Mesothelial cell of epicardium (in vitro differentiated cells): Measurements from ENCODE around the gene KLHL3. TPM values are rescaled to one million over a fixed set of nuclear protein-coding genes. Genes with fewer than 3 reads are reported as not detected.
A peak's percentile ranks its signal among the peaks of the same experiment; 100 is the strongest.

Source experiments
- DNase-seq, 2 experiments: peaks; one replicate each; pipeline ENCODE4 v3.0.0; 2021; ENCODE audit warnings: low spot score in 2 of 2; ENCODE audit not compliant: unreplicated experiment in 2 of 2
- H3K27ac Mint-ChIP-seq: 2 replicates; pipeline ENCODE4 v1.8.0; 2021; ENCODE audit warnings: mixed read lengths
- H3K27me3 Mint-ChIP-seq: 2 replicates; pipeline ENCODE4 v1.8.0; 2021; ENCODE audit warnings: low read depth, mixed read lengths
- H3K36me3 Mint-ChIP-seq: 2 replicates; pipeline ENCODE4 v1.8.0; 2021; ENCODE audit warnings: mixed read lengths
- H3K4me1 Mint-ChIP-seq: 2 replicates; pipeline ENCODE4 v1.8.0; 2021; ENCODE audit warnings: mixed read lengths
- H3K4me3 Mint-ChIP-seq: 2 replicates; pipeline ENCODE4 v1.8.0; 2021; ENCODE audit warnings: mild to moderate bottlenecking, moderate library complexity, mixed read lengths
- H3K9me3 Mint-ChIP-seq: 2 replicates; pipeline ENCODE4 v1.8.0; 2021; ENCODE audit warnings: mixed read lengths
- total RNA-seq: library from RNA; stranded (reverse); gene quantifications from 3 replicates; pipeline ENCODE4 v1.2.1, GENCODE V29; 2021
- TF ChIP-seq, protein P1 (sequence below): fragments of 200-600 bp; sonication (generic); IDR thresholded peaks from one replicate; pipeline ENCODE4 v1.5.0; 2021; ENCODE audit warnings: antibody characterized with exemption; ENCODE audit not compliant: unreplicated experiment

KLHL3 gene
- total RNA-seq, 1 donor from 2014 or later: 13.1 TPM

DNA sequence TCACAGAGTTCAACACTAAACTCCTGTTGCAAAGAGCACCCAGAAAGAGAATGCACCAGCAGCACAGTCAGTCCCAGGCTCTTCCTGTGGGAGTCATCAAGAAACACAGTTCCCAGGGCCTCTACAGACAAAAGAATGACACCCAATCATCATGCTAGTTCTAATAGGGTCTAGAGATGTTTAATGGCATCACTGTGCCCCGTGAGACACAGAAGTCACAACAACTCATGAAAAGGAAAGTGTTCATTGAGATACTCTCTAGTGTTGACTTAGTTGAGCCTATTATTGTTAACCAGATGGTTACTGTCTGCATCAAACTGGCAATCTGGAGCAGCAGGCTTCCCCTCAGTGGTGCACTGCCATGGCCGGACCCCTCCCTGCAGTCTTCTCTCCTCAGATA, 1.6 kb downstream of the KLHL3 start:
- Mint-ChIP-seq H3K36me3 (peaks cover 5% of the 10 kb centered on the region), H3K9me3 (peaks cover 10% of the 10 kb centered on the region), H3K4me3 (no peak overlapping the region), H3K4me1 (peaks cover 14% of the 10 kb centered on the region), H3K27me3 (no peaks in the 10 kb centered on the region), H3K27ac (no peak overlapping the region)
- TF ChIP-seq, protein P1, sequence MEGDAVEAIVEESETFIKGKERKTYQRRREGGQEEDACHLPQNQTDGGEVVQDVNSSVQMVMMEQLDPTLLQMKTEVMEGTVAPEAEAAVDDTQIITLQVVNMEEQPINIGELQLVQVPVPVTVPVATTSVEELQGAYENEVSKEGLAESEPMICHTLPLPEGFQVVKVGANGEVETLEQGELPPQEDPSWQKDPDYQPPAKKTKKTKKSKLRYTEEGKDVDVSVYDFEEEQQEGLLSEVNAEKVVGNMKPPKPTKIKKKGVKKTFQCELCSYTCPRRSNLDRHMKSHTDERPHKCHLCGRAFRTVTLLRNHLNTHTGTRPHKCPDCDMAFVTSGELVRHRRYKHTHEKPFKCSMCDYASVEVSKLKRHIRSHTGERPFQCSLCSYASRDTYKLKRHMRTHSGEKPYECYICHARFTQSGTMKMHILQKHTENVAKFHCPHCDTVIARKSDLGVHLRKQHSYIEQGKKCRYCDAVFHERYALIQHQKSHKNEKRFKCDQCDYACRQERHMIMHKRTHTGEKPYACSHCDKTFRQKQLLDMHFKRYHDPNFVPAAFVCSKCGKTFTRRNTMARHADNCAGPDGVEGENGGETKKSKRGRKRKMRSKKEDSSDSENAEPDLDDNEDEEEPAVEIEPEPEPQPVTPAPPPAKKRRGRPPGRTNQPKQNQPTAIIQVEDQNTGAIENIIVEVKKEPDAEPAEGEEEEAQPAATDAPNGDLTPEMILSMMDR: no peak
- DNase-seq: no peak

DNA sequence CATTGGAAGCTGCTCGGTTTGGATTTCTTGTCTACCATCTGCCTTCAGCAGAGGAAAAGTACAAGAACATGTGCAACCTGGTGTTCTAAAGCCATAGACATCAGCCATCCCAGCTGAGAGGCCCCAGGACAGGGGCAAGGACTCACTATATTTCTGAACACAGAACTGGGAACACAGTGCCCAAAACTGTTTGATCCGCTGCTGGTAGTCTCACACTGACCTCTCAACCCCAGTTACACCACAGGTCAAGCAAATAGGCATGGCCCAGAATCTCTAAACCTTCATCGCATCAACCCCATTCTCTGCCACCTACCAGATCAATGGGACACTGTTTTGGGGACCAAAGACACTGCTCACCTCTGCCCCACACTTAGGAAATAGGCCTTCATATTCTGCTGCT, 2.0 kb downstream of the KLHL3 start:
- no peak for DNase-seq
- TF ChIP-seq, protein P1: no peak
- peaks cover 8% of the 10 kb centered on the region for H3K9me3 Mint-ChIP-seq
- H3K4me3 Mint-ChIP-seq: no peak overlapping the region
- H3K4me1 Mint-ChIP-seq: peaks cover 14% of the 10 kb centered on the region
- peaks cover 5% of the 10 kb centered on the region for H3K36me3 Mint-ChIP-seq
- H3K27me3 Mint-ChIP-seq: no peaks in the 10 kb centered on the region
- no peak overlapping the region for H3K27ac Mint-ChIP-seq

DNA sequence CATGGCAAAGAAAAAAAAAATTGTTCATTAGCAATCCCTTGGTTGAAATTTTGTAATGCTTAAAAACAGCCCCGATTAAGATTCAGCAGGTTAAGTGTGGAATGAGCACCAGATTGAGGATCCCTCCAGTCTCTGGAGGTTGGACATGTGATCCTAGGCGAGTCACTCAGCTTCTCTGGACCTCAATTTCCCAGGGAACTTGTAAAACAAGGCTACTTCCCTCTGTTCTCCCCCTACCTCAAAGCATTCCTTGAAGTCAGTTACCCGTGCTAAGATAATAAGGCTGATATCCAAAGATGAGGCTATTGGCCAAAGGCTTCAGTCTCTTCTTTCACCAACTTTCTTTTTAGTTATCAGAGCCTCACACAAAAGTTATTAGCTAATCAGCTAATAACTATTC, 2.9 kb downstream of the KLHL3 start:
- DNase-seq: no peak
- Mint-ChIP-seq H3K4me1 (peaks cover 14% of the 10 kb centered on the region), H3K27me3 (no peaks in the 10 kb centered on the region), H3K27ac (no peak overlapping the region), H3K9me3 (peaks cover 4% of the 10 kb centered on the region), H3K4me3 (no peak overlapping the region), H3K36me3 (peaks cover 5% of the 10 kb centered on the region)
- TF ChIP-seq, protein P1: no peak

DNA sequence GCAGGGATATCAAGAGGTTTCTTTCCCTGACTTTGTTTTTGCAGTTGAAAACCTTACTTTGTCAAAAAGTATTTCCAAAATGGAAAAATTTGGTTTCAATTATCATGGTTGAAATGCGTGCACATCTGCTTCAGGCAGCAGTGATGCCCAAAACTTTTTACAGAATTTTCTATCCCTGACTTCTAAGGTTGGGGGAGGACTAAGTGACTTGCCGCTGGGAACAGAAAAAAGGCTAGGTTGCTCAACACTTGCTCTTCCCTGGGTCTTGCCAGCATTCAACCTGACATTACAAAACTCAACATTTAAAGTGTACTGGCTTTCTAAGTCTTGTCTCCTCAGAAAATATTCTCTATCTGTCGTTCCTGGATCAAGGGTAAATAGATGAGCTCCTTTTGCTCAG, 4.7 kb downstream of the KLHL3 start:
- Mint-ChIP-seq H3K27me3 (no peaks in the 10 kb centered on the region), H3K36me3 (no peaks in the 10 kb centered on the region), H3K4me3 (no peak overlapping the region), H3K4me1 (peaks cover 14% of the 10 kb centered on the region), H3K9me3 (no peaks in the 10 kb centered on the region), H3K27ac (no peak overlapping the region)
- no peak for DNase-seq
- TF ChIP-seq, protein P1: no peak

DNA sequence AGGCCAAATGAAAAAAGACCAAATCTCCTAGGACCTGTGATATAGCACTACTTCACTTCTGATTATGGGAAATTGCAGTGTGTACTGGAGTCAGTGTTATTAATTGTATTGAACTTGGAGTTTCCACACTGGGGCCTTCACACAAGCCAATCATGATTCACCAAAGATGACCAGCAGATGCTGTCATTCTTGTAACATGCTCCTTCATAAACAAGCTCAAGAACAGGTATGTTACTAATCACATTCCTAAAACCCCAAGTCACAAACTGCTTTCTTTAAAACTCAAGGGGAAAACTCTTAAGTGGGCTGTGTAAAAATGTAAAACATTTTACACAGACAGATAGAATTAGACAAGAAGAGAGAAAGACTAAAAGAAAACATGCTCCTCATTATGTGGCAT, 5.6 kb downstream of the KLHL3 start:
- Mint-ChIP-seq H3K4me1 (peaks cover 14% of the 10 kb centered on the region), H3K27ac (peak overlapping the region; percentile 13), H3K9me3 (no peaks in the 10 kb centered on the region), H3K27me3 (no peaks in the 10 kb centered on the region), H3K4me3 (no peak overlapping the region), H3K36me3 (no peaks in the 10 kb centered on the region)
- TF ChIP-seq, protein P1: no peak
- DNase-seq: no peak

DNA sequence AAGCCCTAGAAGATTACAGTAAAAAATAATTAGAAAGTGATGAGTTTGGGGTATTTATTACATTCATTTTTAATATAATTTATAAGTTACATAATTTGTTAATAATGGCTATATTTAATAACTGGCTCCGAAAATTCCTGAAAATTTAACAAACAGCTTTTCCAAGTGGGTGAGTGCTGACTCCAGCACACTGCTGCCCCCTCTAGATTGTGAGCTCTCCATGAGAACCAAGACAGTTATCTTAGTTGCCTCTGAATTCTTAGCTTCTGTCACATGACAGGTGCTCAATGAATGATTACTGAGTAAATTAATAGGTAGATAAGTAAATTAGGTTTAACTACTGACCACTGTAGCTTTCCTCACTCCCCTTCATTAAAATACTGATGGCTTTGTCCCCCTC, 7.8 kb downstream of the KLHL3 start:
- no peaks in the 10 kb centered on the region for H3K36me3 Mint-ChIP-seq
- H3K9me3 Mint-ChIP-seq: no peaks in the 10 kb centered on the region
- peaks cover 8% of the 10 kb centered on the region for H3K4me1 Mint-ChIP-seq
- no peak overlapping the region for H3K27ac Mint-ChIP-seq
- H3K27me3 Mint-ChIP-seq: no peaks in the 10 kb centered on the region
- TF ChIP-seq, protein P1: no peak
- DNase-seq: no peak
- H3K4me3 Mint-ChIP-seq: no peak overlapping the region
